IMR-90 (cell line): Measurements from ENCODE around the gene PRIMA1. TPM values are rescaled to one million over a fixed set of nuclear protein-coding genes. Genes with fewer than 3 reads are reported as not detected.

Experiments used
- ATAC-seq: fragments of 200-7000 bp; cut with Tn5 transposase; 2 replicates; pipeline ENCODE4 v1.9.1; 2020; ENCODE audit warnings: low read depth, mild to moderate bottlenecking, moderate library complexity
- BruUV-seq: library from RNA; stranded (reverse); fragments of 400-500 nt; replicated peaks from 2 replicates; lab custom pipeline; 2021; lab: Mats Ljungman, UMichigan
- CTCF ChIA-PET: fragments of 300-600 bp; formaldehyde crosslinking; extraction: SDS; loops from one replicate; lab custom pipeline; 2021; ENCODE audit warnings: antibody characterized with exemption; lab: Yijun Ruan, JAX
- POLR2A ChIA-PET: fragments of 300-600 bp; sonication (Branson Sonifier 250); formaldehyde crosslinking; loops from one replicate; lab custom pipeline; 2022; ENCODE audit warnings: antibody characterized with exemption; ENCODE audit not compliant: unreplicated experiment; lab: Charles Lee
- DNase-seq: peaks from one replicate; pipeline ENCODE4 v3.0.0; 2013
- H2AFZ ChIP-seq: replicated peaks from 2 replicates; pipeline ENCODE3; 2013; ENCODE audit warnings: low read length, mild to moderate bottlenecking; ENCODE audit not compliant: poor library complexity
- H2AK5ac ChIP-seq: 2 replicates; pipeline ENCODE4 v1.6.1; 2013; ENCODE audit warnings: low read depth, low read length, inconsistent platforms
- H2AK9ac ChIP-seq: replicated peaks from 2 replicates; pipeline ENCODE3; 2013; ENCODE audit warnings: mild to moderate bottlenecking, low read depth, low read length, moderate library complexity; ENCODE audit not compliant: poor library complexity
- H2BK120ac ChIP-seq: 2 replicates; pipeline ENCODE4 v1.6.1; 2013; ENCODE audit warnings: low read depth, low read length, inconsistent platforms
- H2BK15ac ChIP-seq: 3 replicates; pipeline ENCODE4 v1.6.1; 2013; ENCODE audit warnings: low read depth, low read length, inconsistent platforms
- H2BK20ac ChIP-seq: 2 replicates; pipeline ENCODE4 v1.6.1; 2013; ENCODE audit warnings: low read depth, mild to moderate bottlenecking, inconsistent platforms, low read length, moderate library complexity
- H2BK5ac ChIP-seq: 2 replicates; pipeline ENCODE4 v1.6.1; 2013; ENCODE audit warnings: mild to moderate bottlenecking, low read depth, low read length, inconsistent platforms; ENCODE audit not compliant: poor library complexity, severe bottlenecking
- H3K14ac ChIP-seq: replicated peaks from 2 replicates; pipeline ENCODE4 v1.6.1; 2013; ENCODE audit warnings: low read depth, low read length, inconsistent platforms
- H3K18ac ChIP-seq: 2 replicates; pipeline ENCODE4 v1.6.1; 2013; ENCODE audit warnings: low read depth, low read length, control low read depth
- H3K23ac ChIP-seq: 2 replicates; pipeline ENCODE4 v1.6.1; 2013; ENCODE audit warnings: low read depth, low read length, inconsistent platforms
- H3K27ac ChIP-seq: 2 replicates; pipeline ENCODE4 v1.5.1; 2013; ENCODE audit warnings: mild to moderate bottlenecking, control low read depth, low read length; ENCODE audit not compliant: insufficient read depth
- H3K27me3 ChIP-seq: 2 replicates; pipeline ENCODE4 v1.6.1; 2013; ENCODE audit warnings: low read length; ENCODE audit not compliant: control insufficient read depth, insufficient read depth
- H3K36me3 ChIP-seq: 2 replicates; pipeline ENCODE4 v1.6.1; 2013; ENCODE audit warnings: low read length, mixed read lengths; ENCODE audit not compliant: control insufficient read depth, insufficient read depth
- H3K4ac ChIP-seq: 2 replicates; pipeline ENCODE4 v1.6.1; 2013; ENCODE audit warnings: low read depth, low read length, inconsistent platforms
- H3K4me1 ChIP-seq: 2 replicates; pipeline ENCODE4 v1.6.1; 2013; ENCODE audit warnings: low read length, mixed read lengths; ENCODE audit not compliant: control insufficient read depth, insufficient read depth
- H3K4me2 ChIP-seq: 2 replicates; pipeline ENCODE4 v1.6.1; 2013; ENCODE audit warnings: low read depth, mild to moderate bottlenecking, control low read depth, low read length, moderate library complexity
- H3K4me3 ChIP-seq: 2 replicates; pipeline ENCODE4 v1.5.1; 2013; ENCODE audit warnings: low read depth, mild to moderate bottlenecking, control low read depth, low read length, moderate library complexity; ENCODE audit not compliant: insufficient read depth
- H3K56ac ChIP-seq: 2 replicates; pipeline ENCODE4 v1.6.1; 2013; ENCODE audit warnings: low read length, inconsistent platforms; ENCODE audit not compliant: insufficient read depth; ENCODE audit errors: extremely low read depth
- H3K79me1 ChIP-seq, 2 experiments: 2 replicates each; pipeline ENCODE4 v1.6.1; 2013; ENCODE audit warnings: low read length in 2 of 2, inconsistent platforms in 1 of 2, low read depth in 1 of 2
- H3K9ac ChIP-seq: 2 replicates; pipeline ENCODE4 v1.6.1; 2013; ENCODE audit warnings: low read depth, low read length, control low read depth
- H3K9me1 ChIP-seq: 2 replicates; pipeline ENCODE4 v1.6.1; 2013; ENCODE audit warnings: low read length, inconsistent platforms; ENCODE audit not compliant: insufficient read depth
- H3K9me3 ChIP-seq: 2 replicates; pipeline ENCODE4 v1.6.1; 2013; ENCODE audit warnings: low read length; ENCODE audit not compliant: control insufficient read depth, insufficient read depth
- H4K20me1 ChIP-seq: 2 replicates; pipeline ENCODE4 v1.6.1; 2013; ENCODE audit warnings: low read length, inconsistent platforms; ENCODE audit not compliant: insufficient read depth
- H4K5ac ChIP-seq: 2 replicates; pipeline ENCODE4 v1.6.1; 2013; ENCODE audit warnings: mild to moderate bottlenecking, low read depth, low read length, control low read depth
- H4K8ac ChIP-seq, 2 experiments: 2 replicates each; pipeline ENCODE4 v1.6.1; 2013; ENCODE audit warnings: low read depth in 2 of 2, low read length in 2 of 2, control low read depth in 1 of 2, inconsistent platforms in 1 of 2
- H4K91ac ChIP-seq: 2 replicates; pipeline ENCODE4 v1.6.1; 2013; ENCODE audit warnings: low read depth, low read length, inconsistent platforms; ENCODE audit not compliant: insufficient read depth
- CEBPB ChIP-seq: IDR thresholded peaks from 2 replicates; pipeline ENCODE4 v1.6.1; 2012; ENCODE audit warnings: low read depth, low read length, improper control_type of control experiment
- CHD1 ChIP-seq: IDR thresholded peaks from 2 replicates; pipeline ENCODE4 v1.6.1; 2012; ENCODE audit warnings: low read depth, low read length, improper control_type of control experiment
- MAZ ChIP-seq: IDR thresholded peaks from 2 replicates; pipeline ENCODE4 v1.6.1; 2012; ENCODE audit warnings: low read depth, mild to moderate bottlenecking, low read length, improper control_type of control experiment, moderate library complexity, borderline replicate concordance
- NFE2L2 ChIP-seq: fragments of 150-350 bp; IDR thresholded peaks from 2 replicates; pipeline ENCODE4 v1.6.1; 2016; ENCODE audit warnings: low read depth, mild to moderate bottlenecking, low read length
- POLR2A ChIP-seq: IDR thresholded peaks from 2 replicates; pipeline ENCODE4 v1.6.1; 2012; ENCODE audit warnings: mild to moderate bottlenecking, low read depth, low read length
- RCOR1 ChIP-seq: IDR thresholded peaks from 2 replicates; pipeline ENCODE4 v1.6.1; 2012; ENCODE audit warnings: mild to moderate bottlenecking, low read length, improper control_type of control experiment; ENCODE audit not compliant: insufficient replicate concordance
- RFX5 ChIP-seq: IDR thresholded peaks from 2 replicates; pipeline ENCODE4 v1.8.0; 2012; ENCODE audit warnings: low read depth, mild to moderate bottlenecking, low read length, moderate library complexity
- SMC3 ChIP-seq: fragments of 150-350 bp; IDR thresholded peaks from 2 replicates; pipeline ENCODE4 v1.6.1; 2016; ENCODE audit warnings: low read depth, mild to moderate bottlenecking, antibody characterized with exemption, low read length, moderate library complexity
- WGBS, 2 experiments: methylation state at CpG; one replicate each; pipeline versions ENCODE4 v1.1.5 to v1.1.7; 2013; ENCODE audit warnings: missing lambda C conversion rate in 2 of 2; ENCODE audit not compliant: insufficient read length in 1 of 2; ENCODE audit errors: extremely low coverage in 2 of 2; 5-methylcytosine and 5-hydroxymethylcytosine counted together
- dilution Hi-C: fragments of 300-500 bp; cut with HindIII; formaldehyde crosslinking; loops from one replicate; pipeline ENCODE4 v1.14.3; 2018; ENCODE audit warnings: low sequenced_read_pairs; ENCODE audit not compliant: unreplicated experiment
- in situ Hi-C: fragments of 300-500 bp; cut with MboI; formaldehyde crosslinking; loops from 3 replicates; pipeline ENCODE4 v1.14.3; 2019; ENCODE audit warnings: low sequenced_read_pairs, inconsistent platforms, mixed read lengths
- intact Hi-C: fragments of 100-400 bp; cut with micrococcal nuclease; formaldehyde crosslinking; loops from 2 replicates; pipeline ENCODE4 v1.10.0; 2022
- polyA plus RNA-seq, 3 experiments: library from polyadenylated mRNA; depleted of rRNA; stranded (reverse); fragments of >200 nt; gene quantifications; 2 replicates each; pipeline ENCODE4 v1.2.3, GENCODE V29; 2012; ENCODE audit warnings: low replicate concordance in 1 of 3
- total RNA-seq: library from RNA; depleted of rRNA; stranded (reverse); fragments of >200 nt; gene quantifications from 2 replicates; pipeline ENCODE4 v1.2.3, GENCODE V29; 2012
- TF ChIP-seq, protein P1 (sequence below): conservative IDR thresholded peaks from 2 replicates; pipeline ENCODE4 v1.5.1; 2012; ENCODE audit warnings: mild to moderate bottlenecking, low read depth, low read length, improper control_type of control experiment

Gene PRIMA1
- total and polyA plus RNA-seq, 2 of the 4 experiments (the other 2 are of a cell fraction): not detected

GRCh38 chr14:93688820-93689219, 99.5 kb downstream of the PRIMA1 start:
- no peak overlapping the region for H4K91ac ChIP-seq
- H2AK9ac ChIP-seq: no peak overlapping the region
- intact Hi-C loops: no loop called here
- H3K14ac ChIP-seq: no peak overlapping the region
- POLR2A ChIA-PET: no interaction called here
- no peak overlapping the region for H2BK15ac ChIP-seq
- H4K8ac ChIP-seq: no peak overlapping the region
- dilution Hi-C loops: no loop called here
- no peak for ATAC-seq
- DNase-seq: no peak
- no peak overlapping the region for H3K4me2 ChIP-seq
- H3K56ac ChIP-seq: no peak overlapping the region
- no peak for TF ChIP-seq MAZ
- TF ChIP-seq POLR2A: no peak
- TF ChIP-seq, protein P1, sequence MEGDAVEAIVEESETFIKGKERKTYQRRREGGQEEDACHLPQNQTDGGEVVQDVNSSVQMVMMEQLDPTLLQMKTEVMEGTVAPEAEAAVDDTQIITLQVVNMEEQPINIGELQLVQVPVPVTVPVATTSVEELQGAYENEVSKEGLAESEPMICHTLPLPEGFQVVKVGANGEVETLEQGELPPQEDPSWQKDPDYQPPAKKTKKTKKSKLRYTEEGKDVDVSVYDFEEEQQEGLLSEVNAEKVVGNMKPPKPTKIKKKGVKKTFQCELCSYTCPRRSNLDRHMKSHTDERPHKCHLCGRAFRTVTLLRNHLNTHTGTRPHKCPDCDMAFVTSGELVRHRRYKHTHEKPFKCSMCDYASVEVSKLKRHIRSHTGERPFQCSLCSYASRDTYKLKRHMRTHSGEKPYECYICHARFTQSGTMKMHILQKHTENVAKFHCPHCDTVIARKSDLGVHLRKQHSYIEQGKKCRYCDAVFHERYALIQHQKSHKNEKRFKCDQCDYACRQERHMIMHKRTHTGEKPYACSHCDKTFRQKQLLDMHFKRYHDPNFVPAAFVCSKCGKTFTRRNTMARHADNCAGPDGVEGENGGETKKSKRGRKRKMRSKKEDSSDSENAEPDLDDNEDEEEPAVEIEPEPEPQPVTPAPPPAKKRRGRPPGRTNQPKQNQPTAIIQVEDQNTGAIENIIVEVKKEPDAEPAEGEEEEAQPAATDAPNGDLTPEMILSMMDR: no peak
- TF ChIP-seq CHD1: no peak
- TF ChIP-seq RFX5: no peak
- no peak for TF ChIP-seq SMC3
- TF ChIP-seq NFE2L2: no peak
- no peak for TF ChIP-seq RCOR1
- no peak for TF ChIP-seq CEBPB
- no peak overlapping the region for H2BK120ac ChIP-seq
- H2BK5ac ChIP-seq: no peak overlapping the region
- H2AK5ac ChIP-seq: no peak overlapping the region
- no peak overlapping the region for H3K4ac ChIP-seq
- H2BK20ac ChIP-seq: no peak overlapping the region
- no peaks in the 10 kb centered on the region for H3K36me3 ChIP-seq
- no peaks in the 10 kb centered on the region for H3K9me1 ChIP-seq
- no peaks in the 10 kb centered on the region for H3K9me3 ChIP-seq
- no peak overlapping the region for H3K18ac ChIP-seq
- no peaks in the 10 kb centered on the region for H3K27me3 ChIP-seq
- no peak overlapping the region for H3K23ac ChIP-seq
- no TSS peak for BruUV-seq
- in situ Hi-C loops: no loop called here
- H3K9ac ChIP-seq: no peak overlapping the region
- no peak overlapping the region for H2AFZ ChIP-seq
- H4K5ac ChIP-seq: no peak overlapping the region
- WGBS, 2 experiments: no CpG with 5 or more reads among the region's 4 CpGs
- CTCF ChIA-PET: no interaction called here
- H3K4me3 ChIP-seq: no peak overlapping the region
- no peak overlapping the region for H3K27ac ChIP-seq
- H4K20me1 ChIP-seq: no peaks in the 10 kb centered on the region
- no peaks in the 10 kb centered on the region for H3K79me1 ChIP-seq
- no peaks in the 10 kb centered on the region for H3K4me1 ChIP-seq
